Panc1 (cell line): ENCODE results near the gene DDX1. TPM values are rescaled to one million over a fixed set of nuclear protein-coding genes. Genes with fewer than 3 reads are reported as not detected.

Experiments
- ATAC-seq: fragments of 200-7000 bp; cut with Tn5 transposase; 2 replicates; pipeline ENCODE4 v1.9.1; 2020; ENCODE audit warnings: mild to moderate bottlenecking, moderate library complexity
- BruUV-seq: library from RNA; stranded (reverse); fragments of 400-500 nt; replicated peaks from 2 replicates; lab custom pipeline; 2021; lab: Mats Ljungman, UMichigan
- CTCF ChIA-PET: fragments of 300-600 bp; sonication (Branson Sonifier 250); formaldehyde crosslinking; loops from one replicate; lab custom pipeline; 2022; ENCODE audit warnings: antibody characterized with exemption; lab: Charles Lee
- POLR2A ChIA-PET: fragments of 300-600 bp; sonication (Branson Sonifier 250); formaldehyde crosslinking; loops from one replicate; lab custom pipeline; 2022; ENCODE audit warnings: antibody characterized with exemption; lab: Charles Lee
- DNase-seq: peaks from one replicate; pipeline ENCODE4 v3.0.0-alpha.2; 2010; ENCODE audit warnings: low read depth, low spot score
- H3K27ac ChIP-seq: 2 replicates; pipeline ENCODE4 v1.5.1; 2011; ENCODE audit warnings: mild to moderate bottlenecking, low read length, inconsistent platforms
- H3K27me3 ChIP-seq: fragments of 200-500 bp; sonication (Bioruptor generic); 2 replicates; pipeline ENCODE4 v1.6.0; 2014; ENCODE audit warnings: low read length, inconsistent platforms; ENCODE audit not compliant: control insufficient read depth, insufficient read depth
- H3K36me3 ChIP-seq: fragments of 200-500 bp; sonication (Bioruptor generic); 2 replicates; pipeline ENCODE4 v1.5.1; 2014; ENCODE audit warnings: inconsistent platforms, mild to moderate bottlenecking, low read length, moderate library complexity; ENCODE audit not compliant: control insufficient read depth, insufficient read depth
- H3K4me1 ChIP-seq: 2 replicates; pipeline ENCODE4 v1.5.1; 2011; ENCODE audit warnings: inconsistent platforms, mild to moderate bottlenecking, low read length, moderate library complexity; ENCODE audit not compliant: control insufficient read depth, insufficient read depth
- H3K4me3 ChIP-seq, 2 experiments: 2 replicates each; pipeline ENCODE4 v1.5.1; 2011 to 2012; ENCODE audit warnings: low read depth in 2 of 2, low read length in 2 of 2, mild to moderate bottlenecking in 2 of 2, inconsistent platforms in 1 of 2, moderate library complexity in 1 of 2
- H3K9me3 ChIP-seq: fragments of 200-500 bp; sonication (Bioruptor generic); 2 replicates; pipeline ENCODE4 v1.5.1; 2014; ENCODE audit warnings: low read depth, mild to moderate bottlenecking, inconsistent platforms, low read length, moderate library complexity; ENCODE audit not compliant: control insufficient read depth, insufficient read depth
- POLR2AphosphoS5 ChIP-seq: IDR thresholded peaks from 2 replicates; pipeline ENCODE4 v1.6.1; 2012; ENCODE audit warnings: mild to moderate bottlenecking, low read depth, low read length, moderate library complexity
- SIN3A ChIP-seq: IDR thresholded peaks from 2 replicates; pipeline ENCODE4 v1.6.1; 2012; ENCODE audit warnings: low read depth, mild to moderate bottlenecking, low read length, moderate library complexity, borderline replicate concordance; ENCODE audit not compliant: insufficient read depth
- TCF7L2 ChIP-seq: IDR thresholded peaks from 2 replicates; pipeline ENCODE4 v1.6.1; 2011; ENCODE audit warnings: mild to moderate bottlenecking, low read depth, low read length, inconsistent platforms
- in situ Hi-C: cut with HindIII; loops from 2 replicates; pipeline ENCODE4 v1.10.0; 2016; ENCODE audit warnings: low sequenced_read_pairs, low pct_unique_long_range_greater_than_20kb
- intact Hi-C: fragments of 100-400 bp; cut with micrococcal nuclease; formaldehyde crosslinking; loops from one replicate; pipeline ENCODE4 v1.10.0; 2022; ENCODE audit not compliant: unreplicated experiment
- total RNA-seq: library from RNA; stranded (reverse); gene quantifications from one replicate; pipeline ENCODE4 v1.2.1, GENCODE V29; 2021; ENCODE audit not compliant: unreplicated experiment
- TF ChIP-seq, protein P1 (sequence below), 2 experiments: IDR thresholded peaks; 2 replicates each; pipeline ENCODE4 v1.6.1; 2011 to 2012; ENCODE audit warnings: low read depth in 2 of 2, control low read depth in 1 of 2, low read length in 1 of 2, mild to moderate bottlenecking in 1 of 2, moderate library complexity in 1 of 2; ENCODE audit not compliant: insufficient read depth in 1 of 2
- TF ChIP-seq, protein P2 (sequence below): fragments of 450-650 bp; IDR thresholded peaks from 2 replicates; pipeline ENCODE4 v1.5.1; 2017; ENCODE audit warnings: mild to moderate bottlenecking

Gene DDX1
- total RNA-seq, 1 experiment from 2014 or later: 102 TPM

DNA sequence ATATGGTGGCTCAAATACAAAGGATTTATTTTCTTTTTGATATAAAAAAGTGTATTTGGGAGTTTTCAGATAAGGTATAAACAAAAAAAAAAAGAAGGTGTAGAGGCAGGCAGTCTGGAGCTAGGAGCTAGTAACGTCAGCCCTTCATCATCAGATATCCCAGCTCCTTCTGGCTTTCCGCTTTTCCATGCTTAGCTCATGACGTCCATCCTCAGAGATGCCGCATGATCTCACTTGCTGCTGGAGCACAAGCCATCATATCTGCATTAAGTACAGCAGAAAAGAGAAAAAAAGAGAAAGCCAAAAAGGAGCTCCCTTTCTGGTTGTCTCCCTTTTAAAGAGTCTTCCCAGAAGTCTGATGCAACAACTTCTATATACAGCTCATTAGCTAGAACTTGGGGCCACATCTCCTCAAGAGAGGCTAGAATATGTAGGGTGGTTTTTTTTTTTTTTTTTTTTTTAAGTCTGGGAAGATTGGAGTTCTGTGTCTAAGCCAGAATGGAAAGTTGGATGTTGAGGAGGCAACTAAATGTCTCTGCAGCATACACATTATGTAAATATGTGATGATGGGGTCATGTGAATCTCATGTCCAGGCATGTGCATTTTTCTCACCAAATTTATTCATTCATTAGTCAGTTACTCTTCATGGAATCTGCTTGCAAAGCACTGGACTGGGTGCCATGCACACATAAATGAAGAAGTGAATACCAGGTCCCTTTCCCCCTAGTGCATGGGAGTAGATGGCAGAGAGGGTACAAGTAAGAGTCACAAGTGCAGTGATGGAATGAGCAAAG, 52.3 kb downstream of the DDX1 start:
- ChIA-PET POLR2A (no interaction called here), CTCF (no interaction called here)
- Histone ChIP-seq H3K4me1 (no peaks in the 10 kb centered on the region), H3K27me3 (no peaks in the 10 kb centered on the region), H3K4me3 (no peak overlapping the region), H3K9me3 (no peaks in the 10 kb centered on the region), H3K36me3 (no peaks in the 10 kb centered on the region), H3K27ac (no peak overlapping the region)
- in situ Hi-C loops: no loop called here
- TF ChIP-seq SIN3A (no peak), TCF7L2 (no peak), POLR2AphosphoS5 (no peak)
- TF ChIP-seq, protein P1, sequence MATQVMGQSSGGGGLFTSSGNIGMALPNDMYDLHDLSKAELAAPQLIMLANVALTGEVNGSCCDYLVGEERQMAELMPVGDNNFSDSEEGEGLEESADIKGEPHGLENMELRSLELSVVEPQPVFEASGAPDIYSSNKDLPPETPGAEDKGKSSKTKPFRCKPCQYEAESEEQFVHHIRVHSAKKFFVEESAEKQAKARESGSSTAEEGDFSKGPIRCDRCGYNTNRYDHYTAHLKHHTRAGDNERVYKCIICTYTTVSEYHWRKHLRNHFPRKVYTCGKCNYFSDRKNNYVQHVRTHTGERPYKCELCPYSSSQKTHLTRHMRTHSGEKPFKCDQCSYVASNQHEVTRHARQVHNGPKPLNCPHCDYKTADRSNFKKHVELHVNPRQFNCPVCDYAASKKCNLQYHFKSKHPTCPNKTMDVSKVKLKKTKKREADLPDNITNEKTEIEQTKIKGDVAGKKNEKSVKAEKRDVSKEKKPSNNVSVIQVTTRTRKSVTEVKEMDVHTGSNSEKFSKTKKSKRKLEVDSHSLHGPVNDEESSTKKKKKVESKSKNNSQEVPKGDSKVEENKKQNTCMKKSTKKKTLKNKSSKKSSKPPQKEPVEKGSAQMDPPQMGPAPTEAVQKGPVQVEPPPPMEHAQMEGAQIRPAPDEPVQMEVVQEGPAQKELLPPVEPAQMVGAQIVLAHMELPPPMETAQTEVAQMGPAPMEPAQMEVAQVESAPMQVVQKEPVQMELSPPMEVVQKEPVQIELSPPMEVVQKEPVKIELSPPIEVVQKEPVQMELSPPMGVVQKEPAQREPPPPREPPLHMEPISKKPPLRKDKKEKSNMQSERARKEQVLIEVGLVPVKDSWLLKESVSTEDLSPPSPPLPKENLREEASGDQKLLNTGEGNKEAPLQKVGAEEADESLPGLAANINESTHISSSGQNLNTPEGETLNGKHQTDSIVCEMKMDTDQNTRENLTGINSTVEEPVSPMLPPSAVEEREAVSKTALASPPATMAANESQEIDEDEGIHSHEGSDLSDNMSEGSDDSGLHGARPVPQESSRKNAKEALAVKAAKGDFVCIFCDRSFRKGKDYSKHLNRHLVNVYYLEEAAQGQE (IDR thresholded peaks at IDR 0.05; ENCODE audit: insufficient read depth in 1 of 2, low read depth in 2 of 2, low read length in 1 of 2): no peak
- TF ChIP-seq, protein P2, sequence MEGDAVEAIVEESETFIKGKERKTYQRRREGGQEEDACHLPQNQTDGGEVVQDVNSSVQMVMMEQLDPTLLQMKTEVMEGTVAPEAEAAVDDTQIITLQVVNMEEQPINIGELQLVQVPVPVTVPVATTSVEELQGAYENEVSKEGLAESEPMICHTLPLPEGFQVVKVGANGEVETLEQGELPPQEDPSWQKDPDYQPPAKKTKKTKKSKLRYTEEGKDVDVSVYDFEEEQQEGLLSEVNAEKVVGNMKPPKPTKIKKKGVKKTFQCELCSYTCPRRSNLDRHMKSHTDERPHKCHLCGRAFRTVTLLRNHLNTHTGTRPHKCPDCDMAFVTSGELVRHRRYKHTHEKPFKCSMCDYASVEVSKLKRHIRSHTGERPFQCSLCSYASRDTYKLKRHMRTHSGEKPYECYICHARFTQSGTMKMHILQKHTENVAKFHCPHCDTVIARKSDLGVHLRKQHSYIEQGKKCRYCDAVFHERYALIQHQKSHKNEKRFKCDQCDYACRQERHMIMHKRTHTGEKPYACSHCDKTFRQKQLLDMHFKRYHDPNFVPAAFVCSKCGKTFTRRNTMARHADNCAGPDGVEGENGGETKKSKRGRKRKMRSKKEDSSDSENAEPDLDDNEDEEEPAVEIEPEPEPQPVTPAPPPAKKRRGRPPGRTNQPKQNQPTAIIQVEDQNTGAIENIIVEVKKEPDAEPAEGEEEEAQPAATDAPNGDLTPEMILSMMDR: no peak
- ATAC-seq (no peak), DNase-seq (no peak)
- BruUV-seq: no TSS peak
- intact Hi-C loops: no loop called here

DNA sequence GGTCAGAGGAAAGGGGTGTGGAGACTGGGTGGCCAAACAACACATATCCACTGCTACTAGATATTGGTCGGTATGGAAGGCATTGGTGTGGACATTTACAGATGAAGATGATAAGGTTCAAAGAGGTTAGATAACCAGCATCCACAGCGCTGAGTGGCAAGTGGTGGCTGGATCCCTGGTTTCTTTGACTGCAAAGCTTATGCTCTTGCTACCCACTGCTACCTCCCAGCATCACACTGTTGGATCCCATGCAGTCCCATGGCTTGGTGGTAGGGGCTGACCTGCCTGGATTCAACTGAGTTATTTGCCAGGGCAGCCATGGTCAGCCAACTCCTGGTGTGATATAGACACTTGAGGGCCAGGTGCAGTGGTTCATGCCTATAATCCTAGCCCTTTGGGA, 53.6 kb downstream of the DDX1 start:
- H3K27ac ChIP-seq: no peak overlapping the region
- DNase-seq: no peak
- ChIA-PET POLR2A (interaction anchor here (0.6 kb wide), 1 partner anchor 28 kb away, joined by 10 read pairs; no protein-coding TSS in a partner anchor), CTCF (no interaction called here)
- TF ChIP-seq, protein P1 (IDR thresholded peaks at IDR 0.05; ENCODE audit: insufficient read depth in 1 of 2, low read depth in 2 of 2, low read length in 1 of 2): no peak
- no peak for TF ChIP-seq SIN3A
- TF ChIP-seq, protein P2: no peak
- TF ChIP-seq POLR2AphosphoS5: no peak
- TF ChIP-seq TCF7L2: no peak
- no TSS peak for BruUV-seq
- no peaks in the 10 kb centered on the region for H3K27me3 ChIP-seq
- H3K4me3 ChIP-seq: no peak overlapping the region
- ATAC-seq: no peak
- intact Hi-C loops (no loop called here), in situ Hi-C loops (no loop called here)
- H3K36me3 ChIP-seq: no peaks in the 10 kb centered on the region
- no peaks in the 10 kb centered on the region for H3K4me1 ChIP-seq
- no peaks in the 10 kb centered on the region for H3K9me3 ChIP-seq
